GM23338 (cell line): ENCODE results near the gene TNFRSF1A.

Experiments
- CREB1 ChIP-seq: fragments of 250-450 bp; sonication (Bioruptor Pico); IDR thresholded peaks from 2 replicates; pipeline ENCODE4 v1.5.0; 2020; ENCODE audit warnings: low read depth, mild to moderate bottlenecking, moderate library complexity
- CTCF ChIP-seq, 2 experiments: fragments of 200-600 bp in 1 of 2; sonication (generic) in 1 of 2; conservative IDR thresholded peaks; 2 replicates each; pipeline versions ENCODE4 v1.5.1 to v1.6.1; 2016 to 2017; ENCODE audit warnings: antibody characterized with exemption in 2 of 2, low read depth in 2 of 2, mild to moderate bottlenecking in 2 of 2, moderate library complexity in 1 of 2
- ETS1 ChIP-seq: IDR thresholded peaks from 2 replicates; pipeline ENCODE4 v1.6.1; 2016; ENCODE audit warnings: antibody characterized with exemption
- EZH2 ChIP-seq: fragments of 200-600 bp; sonication (generic); IDR thresholded peaks from one replicate; pipeline ENCODE4 v1.8.0; 2017; ENCODE audit warnings: antibody characterized with exemption, mild to moderate bottlenecking, low read depth; ENCODE audit not compliant: unreplicated experiment
- EZH2phosphoT487 ChIP-seq: fragments of 200-600 bp; sonication (generic); IDR thresholded peaks from one replicate; pipeline ENCODE4 v1.8.1; 2018; ENCODE audit warnings: antibody characterized with exemption; ENCODE audit not compliant: unreplicated experiment
- NANOG ChIP-seq: IDR thresholded peaks from 2 replicates; pipeline ENCODE4 v1.6.1; 2016; ENCODE audit warnings: antibody characterized with exemption, borderline replicate concordance
- POLR2AphosphoS5 ChIP-seq: IDR thresholded peaks from 2 replicates; pipeline ENCODE4 v1.6.1; 2016; ENCODE audit warnings: antibody characterized with exemption, low read depth
- REST ChIP-seq: IDR thresholded peaks from one replicate; pipeline ENCODE4 v1.6.1; 2018; ENCODE audit warnings: antibody characterized with exemption; ENCODE audit not compliant: unreplicated experiment
- ZNF462 ChIP-seq: fragments of 250-450 bp; sonication (Bioruptor Pico); IDR thresholded peaks from 2 replicates; pipeline ENCODE4 v1.5.0; 2020; ENCODE audit warnings: mild to moderate bottlenecking, moderate library complexity

GRCh38 chr12:6358881-6359280 lies 17.0 kb upstream of the TNFRSF1A start:
- TF ChIP-seq CTCF (conservative IDR thresholded peaks at IDR 0.05; ENCODE audit: low read depth in 2 of 2), result no peak
- TF ChIP-seq ZNF462 (CRISPR knock-in tag), result no peak
- TF ChIP-seq POLR2AphosphoS5, result no peak
- TF ChIP-seq CREB1 (CRISPR knock-in tag), result no peak
- no peak for TF ChIP-seq REST
- TF ChIP-seq EZH2phosphoT487, result no peak
- no peak for TF ChIP-seq EZH2
- no peak for TF ChIP-seq ETS1
- no peak for TF ChIP-seq NANOG
